ENCODE data around the gene SEMA3E. TPM values are rescaled to one million over a fixed set of nuclear protein-coding genes. Genes with fewer than 3 reads are reported as not detected.
"Not testable (repeated sequence)": the region's sequence is repeated elsewhere in the genome, so short reads cannot be mapped to it uniquely, and the experiment has no call there.

The SEMA3E gene
- total RNA-seq, 2 donors from 2014 or later: 339 to 438 TPM

DNA sequence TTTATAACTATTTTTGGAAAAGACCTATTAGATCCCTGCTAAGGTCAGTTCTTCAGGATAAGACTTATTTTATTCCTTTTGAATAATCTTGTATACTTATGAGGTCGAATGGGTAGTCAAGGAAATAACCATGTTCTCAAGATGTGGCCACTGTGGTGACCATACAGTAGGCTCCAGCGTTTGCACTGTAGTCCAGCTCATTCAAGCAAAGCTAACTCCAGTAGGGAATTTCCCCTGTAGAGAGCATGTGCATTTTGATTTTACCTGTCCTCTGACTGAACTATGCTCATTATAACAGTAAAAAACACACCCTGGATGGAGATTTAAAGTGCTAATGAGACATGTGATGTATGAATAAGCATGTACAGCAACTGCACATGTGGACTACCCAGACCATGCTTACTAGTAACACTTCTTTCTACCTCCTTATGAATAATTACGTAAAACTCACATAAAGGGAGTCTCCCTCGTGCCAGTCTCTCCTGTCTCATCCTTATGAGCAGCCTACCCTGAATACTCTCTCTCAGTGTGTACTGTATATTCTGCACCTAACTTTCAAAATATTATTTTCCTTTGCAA lies 32.4 kb upstream of the SEMA3E start:
- H3K36me3 ChIP-seq (ENCODE audit: control insufficient read depth, insufficient read depth, low read length): no peaks in the 10 kb centered on the region
- 94 to 98% methylated on average over 4 of the region's 4 CpGs for WGBS, 2 experiments (ENCODE audit: insufficient coverage in 1 of 2, insufficient read length in 1 of 2)
- Mint-ChIP-seq H3K36me3 (ENCODE audit: low read depth) (no peaks in the 10 kb centered on the region), H3K27ac (no peak overlapping the region), H3K9me3 (no peaks in the 10 kb centered on the region), H3K4me3 (no peak overlapping the region), H3K4me1 (peaks cover 49% of the 10 kb centered on the region), H3K27me3 (ENCODE audit: insufficient read depth) (no peaks in the 10 kb centered on the region)
- peaks cover 20% of the 10 kb centered on the region for H3K4me1 ChIP-seq (ENCODE audit: control insufficient read depth, insufficient read depth, low read length)
- no peak overlapping the region for H3K4me3 ChIP-seq (ENCODE audit: low read length)
- no peak overlapping the region for H3K27ac ChIP-seq (ENCODE audit: low read depth, low read length)
- TF ChIP-seq, protein P1, sequence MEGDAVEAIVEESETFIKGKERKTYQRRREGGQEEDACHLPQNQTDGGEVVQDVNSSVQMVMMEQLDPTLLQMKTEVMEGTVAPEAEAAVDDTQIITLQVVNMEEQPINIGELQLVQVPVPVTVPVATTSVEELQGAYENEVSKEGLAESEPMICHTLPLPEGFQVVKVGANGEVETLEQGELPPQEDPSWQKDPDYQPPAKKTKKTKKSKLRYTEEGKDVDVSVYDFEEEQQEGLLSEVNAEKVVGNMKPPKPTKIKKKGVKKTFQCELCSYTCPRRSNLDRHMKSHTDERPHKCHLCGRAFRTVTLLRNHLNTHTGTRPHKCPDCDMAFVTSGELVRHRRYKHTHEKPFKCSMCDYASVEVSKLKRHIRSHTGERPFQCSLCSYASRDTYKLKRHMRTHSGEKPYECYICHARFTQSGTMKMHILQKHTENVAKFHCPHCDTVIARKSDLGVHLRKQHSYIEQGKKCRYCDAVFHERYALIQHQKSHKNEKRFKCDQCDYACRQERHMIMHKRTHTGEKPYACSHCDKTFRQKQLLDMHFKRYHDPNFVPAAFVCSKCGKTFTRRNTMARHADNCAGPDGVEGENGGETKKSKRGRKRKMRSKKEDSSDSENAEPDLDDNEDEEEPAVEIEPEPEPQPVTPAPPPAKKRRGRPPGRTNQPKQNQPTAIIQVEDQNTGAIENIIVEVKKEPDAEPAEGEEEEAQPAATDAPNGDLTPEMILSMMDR (conservative IDR thresholded peaks at IDR 0.05): no peak
- no peak overlapping the region for H3K9ac ChIP-seq (ENCODE audit: extremely low read depth, low read length, poor library complexity, severe bottlenecking)
- no peaks in the 10 kb centered on the region for H3K9me3 ChIP-seq (ENCODE audit: control insufficient read depth, low read length)
- no peak for DNase-seq
- H3K27me3 ChIP-seq (ENCODE audit: control insufficient read depth, insufficient read depth, low read length, poor library complexity, severe bottlenecking): no peaks in the 10 kb centered on the region

DNA sequence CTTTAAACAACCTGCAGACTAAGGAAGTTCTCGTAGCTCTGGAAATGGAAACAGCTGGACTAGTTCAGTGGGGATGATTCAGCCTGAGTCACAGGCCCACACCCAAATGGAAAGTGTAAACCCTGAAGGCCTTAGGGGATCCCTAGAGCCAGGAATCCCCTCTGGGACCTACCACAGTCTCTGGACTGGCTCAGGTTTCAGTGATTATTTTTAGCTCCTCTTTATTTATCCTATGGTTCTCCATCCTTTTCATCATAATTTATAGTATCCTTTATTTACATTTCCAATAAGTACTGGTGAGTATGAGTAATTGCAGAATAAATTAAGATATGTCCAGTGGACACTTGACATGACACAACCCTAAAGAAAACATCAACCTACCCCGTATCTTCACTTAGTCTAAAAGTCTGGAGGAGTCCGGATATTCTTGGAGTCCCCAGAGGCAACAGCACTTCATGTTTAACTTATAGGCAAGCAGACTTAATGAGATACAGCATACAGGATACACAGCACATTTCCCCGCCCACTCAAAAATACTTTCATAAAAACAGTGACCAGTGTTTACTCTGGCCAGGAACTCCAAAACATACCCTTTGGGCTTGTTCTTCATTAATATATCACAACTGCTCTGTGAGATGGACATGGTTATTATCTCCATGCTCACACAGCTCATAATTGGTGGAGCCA lies 28.4 kb upstream of the SEMA3E start:
- Histone ChIP-seq H3K4me3 (ENCODE audit: low read length) (no peak overlapping the region), H3K27ac (ENCODE audit: low read depth, low read length) (no peak overlapping the region), H3K27me3 (ENCODE audit: control insufficient read depth, insufficient read depth, low read length, poor library complexity, severe bottlenecking) (no peaks in the 10 kb centered on the region), H3K9ac (ENCODE audit: extremely low read depth, low read length, poor library complexity, severe bottlenecking) (no peak overlapping the region), H3K9me3 (ENCODE audit: control insufficient read depth, low read length) (peaks cover 17% of the 10 kb centered on the region), H3K4me1 (ENCODE audit: control insufficient read depth, insufficient read depth, low read length) (peaks cover 3% of the 10 kb centered on the region), H3K36me3 (ENCODE audit: control insufficient read depth, insufficient read depth, low read length) (no peaks in the 10 kb centered on the region)
- DNase-seq: no peak
- peak overlapping the region; percentile 44 for H3K27ac Mint-ChIP-seq
- no peaks in the 10 kb centered on the region for H3K27me3 Mint-ChIP-seq (ENCODE audit: insufficient read depth)
- H3K4me3 Mint-ChIP-seq: no peak overlapping the region
- H3K9me3 Mint-ChIP-seq: peaks cover 19% of the 10 kb centered on the region
- TF ChIP-seq, protein P1 (conservative IDR thresholded peaks at IDR 0.05): no peak
- peaks cover 9% of the 10 kb centered on the region for H3K36me3 Mint-ChIP-seq (ENCODE audit: low read depth)
- H3K4me1 Mint-ChIP-seq: peaks cover 26% of the 10 kb centered on the region
- WGBS, 2 experiments (ENCODE audit: insufficient coverage in 1 of 2, insufficient read length in 1 of 2): 88 to 94% methylated on average over 1 to 4 of the region's 4 CpGs

DNA sequence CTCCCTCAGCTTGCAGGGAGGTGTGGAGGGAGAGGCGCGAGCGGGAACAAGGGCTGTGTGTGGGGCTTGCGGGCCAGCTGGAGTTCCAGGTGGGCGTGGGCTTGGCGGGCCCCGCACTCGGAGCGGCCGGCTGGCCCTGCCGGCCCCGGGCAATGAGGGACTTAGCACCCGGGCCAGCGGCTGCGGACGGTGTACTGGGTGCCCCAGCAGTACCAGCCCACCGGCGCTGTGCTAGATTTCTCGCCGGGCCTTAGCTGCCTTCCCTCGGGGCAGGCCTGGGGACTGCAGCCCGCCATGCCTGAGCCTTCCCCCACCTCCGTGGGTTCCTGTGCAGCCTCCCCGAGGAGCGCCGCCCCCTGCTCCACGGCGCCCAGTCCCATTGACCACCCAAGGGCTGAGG lies 24.4 kb upstream of the SEMA3E start:
- not testable (repeated sequence) for H3K4me3 ChIP-seq (ENCODE audit: low read length); H3K4me1 ChIP-seq (ENCODE audit: control insufficient read depth, insufficient read depth, low read length); DNase-seq; H3K27ac ChIP-seq (ENCODE audit: low read depth, low read length); H3K27me3 Mint-ChIP-seq (ENCODE audit: insufficient read depth); H3K27ac Mint-ChIP-seq; H3K27me3 ChIP-seq (ENCODE audit: control insufficient read depth, insufficient read depth, low read length, poor library complexity, severe bottlenecking); H3K4me3 Mint-ChIP-seq; H3K9ac ChIP-seq (ENCODE audit: extremely low read depth, low read length, poor library complexity, severe bottlenecking); H3K36me3 ChIP-seq (ENCODE audit: control insufficient read depth, insufficient read depth, low read length)
- H3K9me3 ChIP-seq (ENCODE audit: control insufficient read depth, low read length): peaks cover 17% of the 10 kb centered on the region
- H3K4me1 Mint-ChIP-seq: peaks cover 30% of the 10 kb centered on the region
- WGBS, 2 experiments (ENCODE audit: insufficient coverage in 1 of 2, insufficient read length in 1 of 2): 97 to 98% methylated on average over 7 to 28 of the region's 28 CpGs
- H3K9me3 Mint-ChIP-seq: peaks cover 21% of the 10 kb centered on the region
- H3K36me3 Mint-ChIP-seq (ENCODE audit: low read depth): peaks cover 10% of the 10 kb centered on the region
